ENCODE results near the gene HOXD10. TPM values are rescaled to one million over a fixed set of nuclear protein-coding genes. Genes with fewer than 3 reads are reported as not detected.

HOXD10 gene
- total and polyA plus RNA-seq, 4 donors = 0.92 to 15.5 (median 0.98) TPM; not detected in 1

DNA sequence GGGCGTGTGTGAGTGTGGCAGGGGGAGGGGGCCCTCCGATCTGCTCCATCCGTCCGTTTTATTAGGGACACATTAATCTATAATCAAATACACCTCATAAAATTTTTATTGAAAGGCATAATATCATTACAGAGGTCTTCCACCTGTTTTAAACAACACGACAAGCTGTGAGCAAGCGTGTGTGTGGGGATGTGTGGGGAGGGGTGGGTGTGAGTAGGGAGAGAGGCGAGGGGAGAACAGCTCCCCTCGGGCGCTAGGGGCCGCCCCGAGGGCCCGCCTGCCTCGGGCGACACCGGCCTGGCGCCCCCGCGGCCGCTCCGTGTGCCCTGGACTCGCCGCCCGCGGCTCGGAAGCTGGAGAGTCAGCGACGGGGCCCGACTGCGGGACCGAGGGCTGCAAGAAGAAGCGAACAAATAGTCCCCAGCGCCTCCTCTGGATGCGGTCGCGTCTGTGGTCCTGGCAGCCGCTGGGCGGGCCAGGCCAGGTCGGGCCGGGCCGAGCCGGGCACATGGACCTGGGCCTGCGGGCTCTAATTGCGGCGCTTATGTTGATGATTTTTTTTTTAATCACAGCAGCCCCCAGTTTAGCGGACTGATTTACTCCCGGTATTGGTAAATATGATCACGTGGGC is 5.6 kb downstream of the HOXD10 start:
- WGBS (ENCODE audit: insufficient coverage) = 2% methylated on average over 43 of the region's 47 CpGs
- Histone ChIP-seq H3K4me1 (ENCODE audit: control insufficient read depth, insufficient read depth, low read length) (peaks cover 48% of the 10 kb centered on the region), H3K4me3 (ENCODE audit: low read depth, low read length) (peak overlapping the region; percentile 51), H3K36me3 (ENCODE audit: control insufficient read depth, insufficient read depth, low read length) (peaks cover 7% of the 10 kb centered on the region), H3K27ac (ENCODE audit: low read depth, low read length) (peak overlapping the region; percentile 42), H3K9me3 (ENCODE audit: control insufficient read depth, insufficient read depth, low read length) (no peaks in the 10 kb centered on the region), H3K27me3 (ENCODE audit: control insufficient read depth, insufficient read depth, low read length) (peaks cover 84% of the 10 kb centered on the region)
- peak in 2 of 6 donors; percentile 87 to 91 for DNase-seq (ENCODE audit: low read depth in 4 of 6, low spot score in 6 of 6)

DNA sequence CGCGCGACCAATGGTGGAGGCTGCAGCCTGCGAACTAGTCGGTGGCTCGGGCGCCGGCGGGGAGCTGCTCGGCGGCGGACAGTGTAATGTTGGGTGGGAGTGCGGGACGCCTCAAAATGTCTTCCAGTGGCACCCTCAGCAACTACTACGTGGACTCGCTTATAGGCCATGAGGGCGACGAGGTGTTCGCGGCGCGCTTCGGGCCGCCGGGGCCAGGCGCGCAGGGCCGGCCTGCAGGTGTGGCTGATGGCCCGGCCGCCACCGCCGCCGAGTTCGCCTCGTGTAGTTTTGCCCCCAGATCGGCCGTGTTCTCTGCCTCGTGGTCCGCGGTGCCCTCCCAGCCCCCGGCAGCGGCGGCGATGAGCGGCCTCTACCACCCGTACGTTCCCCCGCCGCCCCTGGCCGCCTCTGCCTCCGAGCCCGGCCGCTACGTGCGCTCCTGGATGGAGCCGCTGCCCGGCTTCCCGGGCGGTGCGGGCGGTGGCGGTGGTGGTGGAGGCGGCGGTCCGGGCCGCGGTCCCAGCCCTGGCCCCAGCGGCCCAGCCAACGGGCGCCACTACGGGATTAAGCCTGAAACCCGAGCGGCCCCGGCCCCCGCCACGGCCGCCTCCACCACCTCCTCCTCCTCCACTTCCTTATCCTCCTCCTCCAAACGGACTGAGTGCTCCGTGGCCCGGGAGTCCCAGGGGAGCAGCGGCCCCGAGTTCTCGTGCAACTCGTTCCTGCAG is 6.3 kb downstream of the HOXD10 start, which contains the start of gene HOXD9:
Gene HOXD9, plus strand, starts transcription at position 37 of the 728 bp plus-strand sequence. Its CDS starts 50 bp downstream, at position 87.
- Histone ChIP-seq H3K36me3 (ENCODE audit: control insufficient read depth, insufficient read depth, low read length) (peaks cover 7% of the 10 kb centered on the region), H3K27me3 (ENCODE audit: control insufficient read depth, insufficient read depth, low read length) (peaks cover 78% of the 10 kb centered on the region), H3K27ac (ENCODE audit: low read depth, low read length) (peak within 1 kb of the TSS; percentile 64), H3K9me3 (ENCODE audit: control insufficient read depth, insufficient read depth, low read length) (no peaks in the 10 kb centered on the region), H3K4me3 (ENCODE audit: low read depth, low read length) (peak within 1 kb of the TSS; percentile 51), H3K4me1 (ENCODE audit: control insufficient read depth, insufficient read depth, low read length) (peaks cover 41% of the 10 kb centered on the region)
- WGBS (ENCODE audit: insufficient coverage) = under 1% methylated on average over 76 of the region's 84 CpGs
- DNase-seq (ENCODE audit: low read depth in 4 of 6, low spot score in 6 of 6) = no peak

DNA sequence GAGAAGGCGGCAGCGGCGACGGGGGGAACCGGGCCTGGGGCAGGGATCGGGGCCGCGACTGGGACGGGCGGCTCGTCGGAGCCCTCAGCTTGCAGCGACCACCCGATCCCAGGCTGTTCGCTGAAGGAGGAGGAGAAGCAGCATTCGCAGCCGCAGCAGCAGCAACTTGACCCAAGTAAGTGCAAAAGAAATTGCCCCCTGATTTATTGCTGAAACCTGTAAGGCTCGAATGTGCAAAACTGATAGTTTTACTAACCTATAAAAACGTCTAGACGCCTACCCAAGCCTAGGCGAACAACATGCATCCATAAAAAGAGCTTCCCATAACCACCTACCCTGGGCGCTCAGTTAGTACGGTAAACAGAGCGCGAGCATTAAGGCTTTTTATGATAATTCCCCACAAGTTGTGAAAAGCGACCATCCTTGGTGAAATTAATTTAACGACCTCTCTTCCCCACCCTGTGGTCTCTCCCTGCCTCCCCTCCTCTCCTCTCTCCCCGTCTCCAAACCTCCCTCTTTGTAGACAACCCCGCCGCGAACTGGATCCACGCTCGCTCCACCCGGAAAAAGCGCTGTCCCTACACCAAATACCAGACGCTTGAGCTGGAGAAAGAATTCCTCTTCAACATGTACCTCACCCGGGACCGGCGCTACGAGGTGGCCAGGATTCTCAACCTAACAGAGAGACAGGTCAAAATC is 7.0 kb downstream of the HOXD10 start:
- Histone ChIP-seq H3K4me3 (ENCODE audit: low read depth, low read length) (peak overlapping the region; percentile 51), H3K36me3 (ENCODE audit: control insufficient read depth, insufficient read depth, low read length) (peaks cover 7% of the 10 kb centered on the region), H3K9me3 (ENCODE audit: control insufficient read depth, insufficient read depth, low read length) (no peaks in the 10 kb centered on the region), H3K4me1 (ENCODE audit: control insufficient read depth, insufficient read depth, low read length) (peaks cover 44% of the 10 kb centered on the region), H3K27ac (ENCODE audit: low read depth, low read length) (peak overlapping the region; percentile 64), H3K27me3 (ENCODE audit: control insufficient read depth, insufficient read depth, low read length) (peaks cover 74% of the 10 kb centered on the region)
- 9% methylated on average over 38 of the region's 40 CpGs for WGBS (ENCODE audit: insufficient coverage)
- DNase-seq (ENCODE audit: low read depth in 4 of 6, low spot score in 6 of 6) = peak in 1 of 6 donors; percentile 30

DNA sequence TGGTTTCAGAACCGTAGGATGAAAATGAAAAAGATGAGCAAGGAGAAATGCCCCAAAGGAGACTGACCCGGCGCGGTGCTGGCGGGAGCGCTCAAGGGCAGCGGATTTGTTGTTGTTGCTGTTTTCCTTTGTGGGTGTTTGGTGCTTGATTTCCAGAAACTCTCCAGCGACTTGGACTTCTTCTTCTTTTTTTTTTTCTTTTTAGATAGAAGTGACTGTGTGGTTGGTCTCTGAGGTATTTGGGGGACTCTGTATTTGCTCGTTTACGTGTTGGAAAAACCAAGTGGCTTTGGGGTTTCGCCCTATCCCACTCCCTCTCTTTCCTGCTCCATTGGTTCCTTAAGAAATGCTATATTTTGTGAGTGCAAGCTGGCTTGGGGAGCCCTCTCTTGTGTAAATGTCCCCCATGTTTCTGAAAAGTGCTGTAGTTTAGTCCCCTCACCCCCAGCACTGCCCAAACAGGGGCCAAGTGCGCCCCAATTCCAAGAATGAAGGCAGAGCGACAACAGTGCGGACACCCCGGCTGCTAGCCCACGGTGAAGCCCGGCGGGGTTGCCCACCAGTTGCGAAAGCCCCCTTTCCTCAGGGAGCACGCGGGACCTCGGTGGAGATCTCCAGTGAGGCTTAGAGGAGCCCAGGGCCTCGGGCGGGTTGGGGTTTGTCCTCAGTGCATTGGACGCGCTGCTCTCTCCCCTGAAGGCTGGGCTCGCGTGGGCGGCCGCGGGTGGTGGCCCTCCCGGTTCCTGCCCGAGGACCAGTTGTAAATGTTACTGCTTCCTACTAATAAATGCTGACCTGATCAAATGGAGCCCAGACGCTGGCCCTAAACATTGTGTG is 7.8 kb downstream of the HOXD10 start:
- H3K9me3 ChIP-seq (ENCODE audit: control insufficient read depth, insufficient read depth, low read length) = no peaks in the 10 kb centered on the region
- peaks cover 67% of the 10 kb centered on the region for H3K27me3 ChIP-seq (ENCODE audit: control insufficient read depth, insufficient read depth, low read length)
- 28% methylated on average over 29 of the region's 34 CpGs for WGBS (ENCODE audit: insufficient coverage)
- peak overlapping the region; percentile 51 for H3K4me3 ChIP-seq (ENCODE audit: low read depth, low read length)
- no peak for DNase-seq (ENCODE audit: low read depth in 4 of 6, low spot score in 6 of 6)
- peaks cover 49% of the 10 kb centered on the region for H3K4me1 ChIP-seq (ENCODE audit: control insufficient read depth, insufficient read depth, low read length)
- peaks cover 7% of the 10 kb centered on the region for H3K36me3 ChIP-seq (ENCODE audit: control insufficient read depth, insufficient read depth, low read length)
- H3K27ac ChIP-seq (ENCODE audit: low read depth, low read length) = peak overlapping the region; percentile 64

DNA sequence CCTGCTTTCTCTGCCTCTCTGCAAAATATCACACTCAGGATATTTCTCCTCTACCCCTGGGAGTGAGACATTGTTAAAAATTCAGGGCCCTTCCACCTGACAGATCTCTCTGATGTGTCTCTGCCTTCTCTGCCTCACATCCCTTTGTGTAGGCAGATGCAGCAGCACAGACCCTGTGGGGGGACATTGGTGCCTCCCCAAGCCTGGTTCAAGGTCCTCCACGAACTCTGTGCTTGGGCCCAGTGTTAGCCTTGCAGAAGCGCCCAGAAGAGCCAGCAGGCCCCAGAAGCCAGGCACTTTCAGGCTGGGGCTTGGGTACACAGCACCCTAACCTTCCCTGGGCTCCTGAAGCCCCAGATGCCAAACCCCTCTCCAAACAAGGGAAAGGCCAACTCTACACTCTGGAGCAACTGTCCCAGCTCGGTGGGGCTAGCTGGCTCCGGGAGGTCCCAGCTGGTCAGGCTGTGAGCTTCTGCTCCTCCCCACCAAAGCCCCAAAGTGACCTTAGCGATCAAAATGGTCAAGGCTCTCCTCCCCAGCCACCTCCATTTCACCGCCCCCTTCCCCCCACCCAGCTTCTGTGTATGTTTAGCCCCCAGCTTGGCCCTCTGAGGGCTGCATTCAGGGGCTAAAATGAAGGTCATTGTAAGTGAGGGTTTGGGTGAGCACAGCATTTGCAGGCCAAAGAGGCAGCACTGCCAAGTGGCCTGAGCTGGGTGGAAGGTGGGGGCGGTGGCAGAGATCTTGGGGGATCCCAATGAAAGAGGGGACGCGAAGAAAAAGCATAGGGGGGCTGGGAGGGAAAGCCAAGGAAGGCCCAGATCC is 8.6 kb downstream of the HOXD10 start:
- DNase-seq (ENCODE audit: low read depth in 4 of 6, low spot score in 6 of 6) = no peak
- 54% methylated on average over 8 of the region's 9 CpGs for WGBS (ENCODE audit: insufficient coverage)
- peaks cover 50% of the 10 kb centered on the region for H3K4me1 ChIP-seq (ENCODE audit: control insufficient read depth, insufficient read depth, low read length)
- H3K36me3 ChIP-seq (ENCODE audit: control insufficient read depth, insufficient read depth, low read length) = peaks cover 7% of the 10 kb centered on the region
- peaks cover 59% of the 10 kb centered on the region for H3K27me3 ChIP-seq (ENCODE audit: control insufficient read depth, insufficient read depth, low read length)
- H3K27ac ChIP-seq (ENCODE audit: low read depth, low read length) = peak overlapping the region; percentile 64
- no peaks in the 10 kb centered on the region for H3K9me3 ChIP-seq (ENCODE audit: control insufficient read depth, insufficient read depth, low read length)
- peak overlapping the region; percentile 51 for H3K4me3 ChIP-seq (ENCODE audit: low read depth, low read length)

DNA sequence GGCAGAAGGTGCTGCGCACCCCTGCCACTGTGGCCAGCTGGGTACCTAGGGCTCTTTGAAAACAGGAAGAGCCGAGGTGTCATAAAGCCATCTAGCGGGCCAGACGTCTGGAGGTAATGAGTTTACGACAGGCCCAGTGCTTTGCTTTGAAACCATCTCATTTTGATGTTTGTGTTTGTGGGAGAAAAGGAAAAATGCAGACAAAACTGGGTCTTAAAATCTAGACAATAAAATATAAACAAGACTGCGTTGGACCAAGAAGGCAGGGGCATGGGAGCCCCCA is 9.1 kb downstream of the HOXD10 start:
- Histone ChIP-seq H3K4me1 (ENCODE audit: control insufficient read depth, insufficient read depth, low read length) (peaks cover 50% of the 10 kb centered on the region), H3K27me3 (ENCODE audit: control insufficient read depth, insufficient read depth, low read length) (peaks cover 54% of the 10 kb centered on the region), H3K9me3 (ENCODE audit: control insufficient read depth, insufficient read depth, low read length) (no peaks in the 10 kb centered on the region), H3K27ac (ENCODE audit: low read depth, low read length) (peak overlapping the region; percentile 64), H3K36me3 (ENCODE audit: control insufficient read depth, insufficient read depth, low read length) (peaks cover 7% of the 10 kb centered on the region), H3K4me3 (ENCODE audit: low read depth, low read length) (no peak overlapping the region)
- no peak for DNase-seq (ENCODE audit: low read depth in 4 of 6, low spot score in 6 of 6)
- 51% methylated on average over 2 of the region's 6 CpGs for WGBS (ENCODE audit: insufficient coverage)

DNA sequence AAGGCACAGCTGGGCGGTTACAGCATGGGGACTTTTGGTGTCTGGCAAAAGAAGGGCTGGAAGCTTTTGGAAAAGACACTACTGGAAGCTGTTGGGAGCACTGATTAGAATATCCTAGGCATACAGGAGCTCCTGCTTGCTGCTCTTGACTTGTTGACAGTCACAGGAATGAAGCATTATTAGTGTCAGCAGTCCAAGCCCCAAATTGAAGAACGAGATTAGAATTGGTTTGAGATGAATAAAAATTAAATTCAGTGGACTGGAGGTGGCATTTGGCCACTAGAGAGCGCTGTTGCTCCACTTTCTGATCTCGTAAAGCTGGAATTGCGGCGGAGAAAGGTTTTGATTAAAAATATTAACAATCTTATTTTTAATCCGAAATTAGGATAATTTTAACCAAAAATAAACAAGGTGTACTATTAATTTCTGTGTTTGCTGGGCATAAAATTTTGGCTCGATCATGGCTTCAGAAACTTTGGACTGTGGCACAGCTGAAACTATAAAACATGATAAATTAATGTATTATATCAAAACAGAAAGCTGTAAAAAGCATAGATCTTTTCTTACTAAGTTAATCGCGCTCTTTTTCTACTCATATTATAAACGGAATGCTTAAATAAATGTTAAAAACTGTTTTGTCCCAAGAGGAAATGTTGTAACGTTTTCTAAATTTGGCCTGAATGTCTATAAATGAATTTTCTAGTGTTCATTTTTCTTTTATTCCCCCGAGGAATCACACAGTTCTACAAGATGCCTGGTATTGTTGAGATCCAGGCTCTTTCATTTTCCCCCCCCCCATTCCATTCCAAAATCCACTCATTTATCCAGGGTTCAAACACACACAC is 10.6 kb downstream of the HOXD10 start:
- peak overlapping the region; percentile 69 for H3K4me3 ChIP-seq (ENCODE audit: low read depth, low read length)
- peaks cover 45% of the 10 kb centered on the region for H3K4me1 ChIP-seq (ENCODE audit: control insufficient read depth, insufficient read depth, low read length)
- peaks cover 39% of the 10 kb centered on the region for H3K27me3 ChIP-seq (ENCODE audit: control insufficient read depth, insufficient read depth, low read length)
- peak in 3 of 6 donors; percentile 87 to 94 (median 91) for DNase-seq (ENCODE audit: low read depth in 4 of 6, low spot score in 6 of 6)
- H3K27ac ChIP-seq (ENCODE audit: low read depth, low read length) = peak overlapping the region; percentile 93
- 20% methylated on average over 2 of the region's 13 CpGs for WGBS (ENCODE audit: insufficient coverage)
- no peaks in the 10 kb centered on the region for H3K9me3 ChIP-seq (ENCODE audit: control insufficient read depth, insufficient read depth, low read length)
- H3K36me3 ChIP-seq (ENCODE audit: control insufficient read depth, insufficient read depth, low read length) = peaks cover 7% of the 10 kb centered on the region

DNA sequence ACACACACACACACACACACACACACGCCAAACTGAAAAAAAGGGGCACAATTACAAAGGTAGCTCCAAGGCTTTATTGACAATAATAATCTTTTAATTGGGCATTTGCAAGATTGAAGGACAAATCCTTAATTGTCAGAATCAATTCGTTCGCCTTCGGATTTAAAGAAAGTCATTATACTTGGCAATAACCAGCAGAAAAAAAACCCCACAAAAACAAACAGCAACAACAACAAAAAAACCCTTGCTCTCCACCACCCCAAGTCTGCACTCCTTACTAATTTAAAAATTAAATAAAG is 11.1 kb downstream of the HOXD10 start:
- peak in 1 of 6 donors; percentile 47 for DNase-seq (ENCODE audit: low read depth in 4 of 6, low spot score in 6 of 6)
- Histone ChIP-seq H3K4me3 (ENCODE audit: low read depth, low read length) (peak overlapping the region; percentile 69), H3K27ac (ENCODE audit: low read depth, low read length) (peak overlapping the region; percentile 93), H3K36me3 (ENCODE audit: control insufficient read depth, insufficient read depth, low read length) (peaks cover 7% of the 10 kb centered on the region), H3K9me3 (ENCODE audit: control insufficient read depth, insufficient read depth, low read length) (no peaks in the 10 kb centered on the region), H3K4me1 (ENCODE audit: control insufficient read depth, insufficient read depth, low read length) (peaks cover 41% of the 10 kb centered on the region), H3K27me3 (ENCODE audit: control insufficient read depth, insufficient read depth, low read length) (peaks cover 34% of the 10 kb centered on the region)
- no CpG with 5 or more reads among the region's 4 CpGs for WGBS (ENCODE audit: insufficient coverage)
